Duodenal mucosa (tissue), 2 donors: ENCODE measurements around the gene CENPA.
"Not testable (repeated sequence)": the region's sequence is repeated elsewhere in the genome, so short reads cannot be mapped to it uniquely, and the experiment has no call there.

Experiments used
- H3K27ac ChIP-seq: one replicate; pipeline ENCODE4 v1.7.0; 2013; ENCODE audit warnings: low read depth, low read length
- H3K27me3 ChIP-seq, 2 donors: one replicate each; pipeline ENCODE4 v1.7.0; 2013; ENCODE audit warnings: low read length in 2 of 2, control low read depth in 1 of 2; ENCODE audit not compliant: insufficient read depth in 2 of 2, control insufficient read depth in 1 of 2
- H3K36me3 ChIP-seq, 2 donors: one replicate each; pipeline ENCODE4 v1.7.0; 2013; ENCODE audit warnings: low read length in 2 of 2, control low read depth in 1 of 2; ENCODE audit not compliant: insufficient read depth in 2 of 2, control insufficient read depth in 1 of 2
- H3K4me1 ChIP-seq, 2 donors: one replicate each; pipeline ENCODE4 v1.7.0; 2013; ENCODE audit warnings: low read length in 2 of 2, control low read depth in 1 of 2; ENCODE audit not compliant: insufficient read depth in 2 of 2, control insufficient read depth in 1 of 2
- H3K4me3 ChIP-seq, 2 donors: one replicate each; pipeline ENCODE4 v1.7.0; 2013; ENCODE audit warnings: low read length in 2 of 2, low read depth in 1 of 2
- H3K9ac ChIP-seq, 2 donors: one replicate each; pipeline ENCODE4 v1.7.0; 2013; ENCODE audit warnings: low read length in 2 of 2, low read depth in 1 of 2
- H3K9me3 ChIP-seq, 2 donors: one replicate each; pipeline ENCODE4 v1.7.0; 2013; ENCODE audit warnings: low read length in 2 of 2, control low read depth in 1 of 2; ENCODE audit not compliant: control insufficient read depth in 1 of 2

The CENPA gene

GRCh38 chr2:26760991-26761390, 24.9 kb upstream of the CENPA start:
- not testable (repeated sequence) for H3K9me3 ChIP-seq, H3K4me3 ChIP-seq

GRCh38 chr2:26763019-26763418, 22.8 kb upstream of the CENPA start:
- Histone ChIP-seq H3K27ac (no peak overlapping the region), H3K9ac (no peak overlapping the region), H3K9me3 (no peaks in the 10 kb centered on the region), H3K36me3 (peaks cover 0 to 4% of the 10 kb centered on the region in 2 donors), H3K27me3 (no peaks in the 10 kb centered on the region), H3K4me1 (peaks cover 14 to 15% of the 10 kb centered on the region in 2 donors), H3K4me3 (no peak overlapping the region)

More at GRCh38 chr2:26760991-26761390, 24.9 kb upstream of the CENPA start:
- H3K4me1 ChIP-seq = peaks cover 14 to 15% of the 10 kb centered on the region in 2 donors
- H3K27ac ChIP-seq, H3K9ac ChIP-seq, H3K27me3 ChIP-seq, H3K36me3 ChIP-seq: not testable (repeated sequence)

DNA sequence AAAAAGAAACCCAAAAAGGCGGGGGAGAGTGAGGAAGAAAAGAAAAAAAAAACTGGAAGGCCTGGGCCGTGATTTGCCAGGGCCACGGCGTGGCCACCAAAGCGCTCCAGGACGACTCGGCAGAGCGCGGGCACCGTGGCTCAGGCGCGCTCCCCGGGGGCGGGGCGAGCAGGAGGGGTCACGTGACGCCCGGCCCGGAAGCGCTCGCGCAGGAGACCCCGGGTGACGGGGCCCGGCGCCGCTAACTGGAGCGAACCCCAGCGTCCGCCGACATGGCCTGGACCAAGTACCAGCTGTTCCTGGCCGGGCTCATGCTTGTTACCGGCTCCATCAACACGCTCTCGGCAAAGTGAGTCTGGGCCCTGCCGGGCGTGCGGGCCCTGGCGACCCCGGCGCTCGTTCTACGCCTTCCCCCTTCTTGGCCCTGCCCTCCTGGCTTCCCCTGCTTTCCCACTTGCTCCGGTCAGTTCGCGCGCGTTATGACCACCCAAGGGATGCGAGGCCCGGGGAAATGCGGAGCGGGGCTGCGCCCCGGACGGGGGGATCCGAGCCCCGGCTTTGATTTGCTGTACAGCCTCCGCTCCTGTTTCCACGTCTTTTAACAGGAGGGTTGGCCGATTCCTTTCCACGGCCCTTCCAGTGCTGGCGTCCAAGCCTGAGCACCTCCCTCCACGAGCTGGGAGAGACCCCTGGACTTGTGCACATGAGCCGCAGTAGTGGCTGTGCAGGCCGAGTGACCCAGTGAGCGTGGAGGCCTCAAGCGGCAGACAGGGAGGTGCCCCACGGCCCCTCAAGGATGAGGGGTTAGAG, 21.6 kb upstream of the CENPA start, which contains the start of gene SLC35F6:
SLC35F6 (plus strand) TSS at position 207 of the 810 bp plus-strand sequence; CDS start at position 273, 66 bp downstream.
- H3K9me3 ChIP-seq = no peaks in the 10 kb centered on the region
- peak within 1 kb of the TSS; percentile 87 to 95 for H3K9ac ChIP-seq
- H3K4me3 ChIP-seq = peak within 1 kb of the TSS; percentile 92 to 95
- peaks cover 0 to 4% of the 10 kb centered on the region in 2 donors for H3K36me3 ChIP-seq
- H3K4me1 ChIP-seq = peaks cover 16 to 20% of the 10 kb centered on the region in 2 donors
- H3K27ac ChIP-seq = peak within 1 kb of the TSS; percentile 56
- H3K27me3 ChIP-seq = no peaks in the 10 kb centered on the region

- Histone ChIP-seq H3K9ac (peak overlapping the region; percentile 87 to 95), H3K36me3 (peaks cover 0 to 4% of the 10 kb centered on the region in 2 donors), H3K27ac (no peak overlapping the region), H3K27me3 (no peaks in the 10 kb centered on the region), H3K4me3 (peak overlapping the region; percentile 92 to 95), H3K9me3 (no peaks in the 10 kb centered on the region), H3K4me1 (peaks cover 19 to 25% of the 10 kb centered on the region in 2 donors)
Observed at GRCh38 chr2:26764906-26765305, 20.9 kb upstream of the CENPA start.

GRCh38 chr2:26765475-26766200, 20.2 kb upstream of the CENPA start:
- Histone ChIP-seq H3K4me3 (peak overlapping the region; percentile 92 to 95), H3K27ac (no peak overlapping the region), H3K9ac (peak overlapping the region in 1 of 2 donors; percentile 95), H3K27me3 (no peaks in the 10 kb centered on the region), H3K9me3 (no peaks in the 10 kb centered on the region), H3K4me1 (peaks cover 21 to 27% of the 10 kb centered on the region in 2 donors), H3K36me3 (peaks cover 0 to 4% of the 10 kb centered on the region in 2 donors)

DNA sequence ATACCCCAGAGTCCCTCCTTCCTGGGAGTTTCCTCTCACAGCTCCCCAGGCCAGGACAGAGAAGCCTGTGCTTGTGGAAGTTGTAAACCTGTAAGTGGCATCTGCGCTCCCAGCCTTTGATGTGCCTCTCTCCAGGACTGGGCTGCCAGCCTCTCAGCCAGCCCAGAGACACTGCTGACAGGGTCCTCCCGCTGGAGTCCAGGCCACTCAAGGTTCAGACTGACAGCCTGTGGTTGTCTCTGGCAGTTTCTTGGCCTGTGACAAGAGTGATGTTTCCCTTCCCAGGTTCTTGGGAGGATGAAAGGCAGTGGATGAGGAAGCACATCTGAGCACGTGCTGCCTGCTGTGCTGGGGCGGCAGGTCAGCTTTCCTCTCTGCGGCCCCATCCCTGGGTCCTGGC, 18.7 kb upstream of the CENPA start:
- H3K9ac ChIP-seq = no peak overlapping the region
- peaks cover 35 to 42% of the 10 kb centered on the region in 2 donors for H3K4me1 ChIP-seq
- H3K27ac ChIP-seq = no peak overlapping the region

DNA sequence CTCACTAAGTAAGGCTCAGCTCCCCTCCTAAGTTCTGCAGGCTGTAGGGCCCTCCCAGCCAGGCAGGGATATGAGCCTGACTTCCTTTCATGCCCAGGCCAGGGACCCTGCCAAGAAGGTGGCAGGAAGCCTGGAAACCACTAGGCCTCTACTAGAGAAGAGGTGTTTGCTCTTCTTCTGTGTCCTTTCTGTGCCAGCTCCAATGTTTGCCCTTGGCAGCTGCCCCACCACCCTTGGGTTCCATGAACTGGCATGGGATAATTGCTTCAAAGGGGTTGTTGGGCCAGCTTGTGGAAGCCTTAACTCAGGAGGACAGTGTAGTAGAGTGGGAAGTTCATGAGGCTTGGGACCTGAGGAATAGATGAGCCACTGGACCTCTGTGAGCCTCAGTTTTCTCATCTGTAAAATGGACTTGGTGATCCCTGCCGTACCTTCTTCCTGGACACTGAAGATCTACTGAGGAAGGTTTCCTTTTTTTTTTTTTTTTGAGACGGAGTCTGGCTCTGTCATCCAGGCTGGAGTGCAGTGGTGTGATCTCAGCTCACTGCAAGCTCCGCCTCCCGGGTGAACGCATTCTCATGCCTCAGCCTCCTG, 17.9 kb upstream of the CENPA start:
- peaks cover 0 to 4% of the 10 kb centered on the region in 2 donors for H3K36me3 ChIP-seq
- no peak overlapping the region for H3K27ac ChIP-seq
- H3K4me3 ChIP-seq = no peak overlapping the region
- no peaks in the 10 kb centered on the region for H3K27me3 ChIP-seq
- no peaks in the 10 kb centered on the region for H3K9me3 ChIP-seq
- no peak overlapping the region for H3K9ac ChIP-seq
- H3K4me1 ChIP-seq = peaks cover 44 to 50% of the 10 kb centered on the region in 2 donors

More for the DNA sequence above, 18.7 kb upstream of the CENPA start:
- Histone ChIP-seq H3K36me3 (peaks cover 0 to 4% of the 10 kb centered on the region in 2 donors), H3K9me3 (no peaks in the 10 kb centered on the region), H3K4me3 (no peak overlapping the region), H3K27me3 (no peaks in the 10 kb centered on the region)

DNA sequence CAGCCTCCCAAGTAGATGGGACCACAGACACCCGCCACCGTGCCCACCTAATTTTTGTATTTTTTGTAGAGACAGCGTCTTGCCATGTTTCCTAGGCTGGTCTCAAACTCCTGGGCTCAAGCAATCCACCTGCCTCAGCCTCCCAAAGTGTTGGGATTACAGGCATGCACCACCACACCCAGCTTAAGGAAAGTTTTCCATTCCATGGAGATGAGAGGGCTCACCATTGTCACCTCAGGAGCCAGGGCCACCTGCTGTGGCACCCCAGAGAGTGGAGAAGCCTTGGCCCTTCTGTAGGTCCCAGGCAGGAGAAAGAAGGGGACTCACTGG, 17.1 kb upstream of the CENPA start:
- Histone ChIP-seq H3K36me3 (peaks cover 0 to 4% of the 10 kb centered on the region in 2 donors), H3K4me3 (no peak overlapping the region), H3K4me1 (peaks cover 44 to 47% of the 10 kb centered on the region in 2 donors), H3K27ac (no peak overlapping the region), H3K9ac (no peak overlapping the region), H3K9me3 (no peaks in the 10 kb centered on the region), H3K27me3 (no peaks in the 10 kb centered on the region)

DNA sequence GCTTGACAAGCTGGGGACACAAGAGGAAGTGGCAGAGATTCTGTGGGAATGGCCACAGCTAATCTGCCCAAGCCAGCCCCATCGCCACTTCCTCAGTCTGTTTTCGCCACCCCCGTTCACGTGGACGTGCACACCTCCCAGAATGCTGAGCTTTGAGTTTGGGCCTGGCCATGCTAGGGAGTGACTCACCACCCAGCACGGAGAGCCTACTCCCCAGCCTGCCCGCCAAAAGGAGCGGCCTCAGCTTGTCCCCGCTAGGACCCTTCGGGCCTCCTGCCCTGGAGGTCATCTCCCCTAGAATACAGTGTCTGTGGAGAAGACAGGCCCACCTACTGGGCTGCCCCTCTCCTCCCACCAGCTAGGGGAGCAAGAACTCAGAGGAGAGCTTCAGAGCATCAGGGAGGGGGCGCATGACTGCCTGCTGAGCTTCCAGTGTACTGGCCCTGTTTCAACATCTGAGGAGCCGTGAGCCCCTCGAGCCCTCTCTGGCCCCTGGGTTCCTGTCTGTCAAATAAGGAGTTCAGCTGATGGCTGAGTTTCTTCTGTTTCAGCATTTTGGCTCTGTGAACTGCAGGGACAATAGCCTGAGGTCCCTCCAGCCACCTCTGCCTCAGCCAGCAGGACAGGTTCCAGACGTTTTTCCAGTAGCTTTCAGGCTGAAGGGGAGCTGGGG, 16.6 kb upstream of the CENPA start:
- Histone ChIP-seq H3K4me3 (no peak overlapping the region), H3K4me1 (peaks cover 44 to 47% of the 10 kb centered on the region in 2 donors), H3K9me3 (no peaks in the 10 kb centered on the region), H3K9ac (no peak overlapping the region), H3K27me3 (no peaks in the 10 kb centered on the region), H3K27ac (no peak overlapping the region), H3K36me3 (peaks cover 0 to 6% of the 10 kb centered on the region in 2 donors)
